Endothelial cell of umbilical vein (primary cell): ENCODE data around the gene NMNAT3.

ENCODE experiments used
- CTCF ChIP-seq, 2 donors: IDR thresholded peaks; 1 replicate in 1 of 2; 2 replicates in 1 of 2; pipeline ENCODE4 v1.5.1; 2011; ENCODE audit warnings: low read length in 2 of 2, mild to moderate bottlenecking in 2 of 2, moderate library complexity in 2 of 2, control low read depth in 1 of 2, inconsistent platforms in 1 of 2, low read depth in 1 of 2; ENCODE audit not compliant: insufficient read depth in 1 of 2; ENCODE audit errors: extremely low read depth in 1 of 2
- EZH2 ChIP-seq: IDR thresholded peaks from 2 replicates; pipeline ENCODE4 v1.6.1; 2012; ENCODE audit warnings: borderline replicate concordance, low read depth, mild to moderate bottlenecking, moderate library complexity, low read length, inconsistent platforms; ENCODE audit not compliant: severe bottlenecking
- FOS ChIP-seq: IDR thresholded peaks from 2 replicates; pipeline ENCODE4 v1.6.1; 2011; ENCODE audit warnings: mild to moderate bottlenecking, low read length, moderate library complexity, borderline replicate concordance; ENCODE audit not compliant: insufficient read depth
- GATA2 ChIP-seq: IDR thresholded peaks from 2 replicates; pipeline ENCODE4 v1.7.0; 2011; ENCODE audit warnings: low read depth, mild to moderate bottlenecking, moderate library complexity, mixed read lengths, low read length; ENCODE audit not compliant: insufficient read length, insufficient read depth
- POLR2A ChIP-seq: IDR thresholded peaks from 2 replicates; pipeline ENCODE4 v1.6.1; 2012; ENCODE audit warnings: low read depth, mild to moderate bottlenecking, control low read depth, low read length
- POLR2AphosphoS5 ChIP-seq: IDR thresholded peaks from 2 replicates; pipeline ENCODE4 v1.6.1; 2012; ENCODE audit warnings: low read depth, mild to moderate bottlenecking, control low read depth, low read length, moderate library complexity; ENCODE audit not compliant: insufficient read depth

DNA sequence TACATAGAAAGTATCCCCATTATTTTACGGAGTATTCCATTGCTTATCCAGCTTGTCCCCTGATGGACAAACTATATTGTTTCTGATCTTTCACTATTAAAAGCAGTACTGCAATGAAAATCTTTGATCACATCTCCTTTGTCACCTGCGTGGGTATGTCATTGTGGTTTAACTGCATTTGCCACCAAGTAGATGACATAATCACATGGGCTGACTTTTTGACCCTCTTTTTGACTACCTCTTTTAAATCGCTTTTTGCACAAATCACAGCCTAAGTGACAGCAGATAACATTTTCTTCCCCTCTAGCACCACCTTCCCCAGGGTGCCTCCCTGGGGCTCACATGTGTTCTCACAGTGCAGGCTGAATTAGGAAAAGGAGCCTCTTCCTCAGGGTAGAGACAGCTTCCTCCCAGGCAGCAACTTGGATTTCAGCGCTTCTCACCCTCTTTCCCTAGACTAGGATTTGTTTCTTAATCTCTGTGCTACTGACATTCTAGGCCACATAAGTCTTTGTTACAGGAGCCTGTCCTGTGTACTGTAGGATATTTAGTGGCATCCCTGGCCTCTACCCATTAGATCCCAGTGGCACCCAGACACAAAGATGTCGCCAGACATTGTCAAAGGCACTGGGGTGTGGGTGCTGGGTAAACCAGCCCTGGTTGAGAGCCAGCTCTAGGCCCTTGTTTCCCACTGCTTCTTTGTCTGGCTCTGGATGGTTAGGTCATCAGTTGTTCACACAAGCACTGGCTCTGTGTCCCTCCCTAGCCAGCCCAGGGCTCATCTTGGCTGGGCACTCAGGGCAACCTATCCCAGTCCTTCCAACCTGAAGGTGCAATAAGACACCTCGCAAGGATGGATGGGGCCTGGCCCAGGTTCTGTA lies 136.9 kb downstream of the NMNAT3 start:
- TF ChIP-seq POLR2AphosphoS5 (no peak), EZH2 (no peak), POLR2A (no peak), GATA2 (no peak), CTCF (IDR thresholded peaks at IDR 0.05; ENCODE audit: extremely low read depth in 1 of 2, insufficient read depth in 1 of 2, low read depth in 1 of 2, low read length in 2 of 2) (no peak), FOS (no peak)
